Right atrium auricular region (tissue), 2 donors: Measurements from ENCODE around the gene TMEM135. TPM values are rescaled to one million over a fixed set of nuclear protein-coding genes. Genes with fewer than 3 reads are reported as not detected.

Source experiments
- DNase-seq: peaks from one replicate; pipeline ENCODE4 v3.0.0-alpha.2; 2019; ENCODE audit warnings: low spot score
- H3K27ac ChIP-seq, 2 donors: fragments of 200-600 bp; sonication (generic); 1 replicate in 1 of 2; 2 replicates in 1 of 2; pipeline ENCODE4 v1.5.1; 2016 to 2019
- H3K27me3 ChIP-seq, 2 donors: fragments of 200-600 bp; sonication (generic); one replicate each; pipeline versions ENCODE4 v1.5.1 to v1.6.0; 2017 to 2019
- H3K36me3 ChIP-seq: fragments of 200-600 bp; sonication (generic); one replicate; pipeline ENCODE4 v1.5.1; 2016
- H3K4me1 ChIP-seq, 2 donors: fragments of 200-600 bp; sonication (generic); one replicate each; pipeline versions ENCODE4 v1.5.1 to v1.6.0; 2017 to 2019
- H3K4me3 ChIP-seq, 2 donors: fragments of 200-600 bp; sonication (generic); 1 replicate in 1 of 2; 2 replicates in 1 of 2; pipeline ENCODE4 v1.5.1; 2017 to 2019; ENCODE audit warnings: mild to moderate bottlenecking in 1 of 2, moderate library complexity in 1 of 2
- H3K9me3 ChIP-seq, 2 donors: fragments of 200-600 bp; sonication (generic); one replicate each; pipeline ENCODE4 v1.5.1; 2019
- total RNA-seq, 2 donors: library from RNA; depleted of rRNA; stranded (reverse); fragments of >200 nt; gene quantifications; one replicate each; pipeline ENCODE4 v1.1.0, GENCODE V29; 2016
- TF ChIP-seq, protein P1 (sequence below), 2 donors: fragments of 200-600 bp; sonication (generic); IDR thresholded peaks; one replicate each; pipeline ENCODE4 v1.5.1; 2019; ENCODE audit warnings: antibody characterized with exemption in 2 of 2

TMEM135 gene
- total RNA-seq, 2 donors from 2014 or later, result 12.2 to 13.0 TPM

DNA sequence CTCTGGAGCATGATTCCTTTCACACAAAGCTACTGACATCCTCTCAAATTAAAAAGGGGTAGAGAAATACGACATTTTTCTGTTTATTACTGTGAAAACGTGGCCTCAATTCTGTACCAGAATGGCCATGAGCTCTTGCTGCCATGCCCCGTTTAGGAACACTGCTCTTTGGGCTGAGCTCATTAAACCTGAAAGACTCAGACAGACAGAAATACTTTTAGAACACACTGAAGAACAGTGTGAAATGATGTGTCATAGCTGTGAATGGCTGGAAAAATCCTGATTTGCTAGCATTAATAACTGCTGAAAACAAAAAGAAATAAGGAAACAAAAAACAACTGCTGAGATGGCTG, 32.2 kb upstream of the TMEM135 start:
- no peaks in the 10 kb centered on the region for H3K9me3 ChIP-seq
- TF ChIP-seq, protein P1, sequence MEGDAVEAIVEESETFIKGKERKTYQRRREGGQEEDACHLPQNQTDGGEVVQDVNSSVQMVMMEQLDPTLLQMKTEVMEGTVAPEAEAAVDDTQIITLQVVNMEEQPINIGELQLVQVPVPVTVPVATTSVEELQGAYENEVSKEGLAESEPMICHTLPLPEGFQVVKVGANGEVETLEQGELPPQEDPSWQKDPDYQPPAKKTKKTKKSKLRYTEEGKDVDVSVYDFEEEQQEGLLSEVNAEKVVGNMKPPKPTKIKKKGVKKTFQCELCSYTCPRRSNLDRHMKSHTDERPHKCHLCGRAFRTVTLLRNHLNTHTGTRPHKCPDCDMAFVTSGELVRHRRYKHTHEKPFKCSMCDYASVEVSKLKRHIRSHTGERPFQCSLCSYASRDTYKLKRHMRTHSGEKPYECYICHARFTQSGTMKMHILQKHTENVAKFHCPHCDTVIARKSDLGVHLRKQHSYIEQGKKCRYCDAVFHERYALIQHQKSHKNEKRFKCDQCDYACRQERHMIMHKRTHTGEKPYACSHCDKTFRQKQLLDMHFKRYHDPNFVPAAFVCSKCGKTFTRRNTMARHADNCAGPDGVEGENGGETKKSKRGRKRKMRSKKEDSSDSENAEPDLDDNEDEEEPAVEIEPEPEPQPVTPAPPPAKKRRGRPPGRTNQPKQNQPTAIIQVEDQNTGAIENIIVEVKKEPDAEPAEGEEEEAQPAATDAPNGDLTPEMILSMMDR (IDR thresholded peaks at IDR 0.05), result no peak
- no peak for DNase-seq

DNA sequence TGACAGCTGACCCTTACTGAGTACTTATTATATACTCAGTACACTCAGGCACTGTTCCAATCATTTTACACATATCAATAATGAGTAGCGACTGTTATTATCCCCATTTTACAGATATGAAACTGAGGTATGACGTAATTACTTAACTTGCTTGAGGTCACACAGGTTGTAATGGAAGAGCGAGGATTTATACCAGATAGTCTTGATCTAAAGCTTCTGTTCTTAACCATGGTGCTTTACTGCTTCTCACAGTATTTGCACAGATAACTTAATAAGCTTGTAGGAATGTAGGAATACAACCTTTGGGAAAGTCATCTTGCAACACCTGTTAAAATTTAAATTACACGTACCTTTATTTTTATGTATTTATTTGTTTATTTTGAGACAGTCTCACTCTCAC, 31.7 kb upstream of the TMEM135 start:
- Histone ChIP-seq H3K4me1 (no peaks in the 10 kb centered on the region), H3K27ac (no peak overlapping the region), H3K9me3 (no peaks in the 10 kb centered on the region), H3K27me3 (no peaks in the 10 kb centered on the region), H3K4me3 (no peak overlapping the region), H3K36me3 (no peaks in the 10 kb centered on the region)
- no peak for DNase-seq
- TF ChIP-seq, protein P1 (IDR thresholded peaks at IDR 0.05), result no peak

More for the DNA sequence above, 32.2 kb upstream of the TMEM135 start:
- Histone ChIP-seq H3K4me3 (no peak overlapping the region), H3K4me1 (peaks cover 0 to under 1% of the 10 kb centered on the region in 2 donors), H3K27me3 (no peaks in the 10 kb centered on the region), H3K27ac (no peak overlapping the region), H3K36me3 (no peaks in the 10 kb centered on the region)

DNA sequence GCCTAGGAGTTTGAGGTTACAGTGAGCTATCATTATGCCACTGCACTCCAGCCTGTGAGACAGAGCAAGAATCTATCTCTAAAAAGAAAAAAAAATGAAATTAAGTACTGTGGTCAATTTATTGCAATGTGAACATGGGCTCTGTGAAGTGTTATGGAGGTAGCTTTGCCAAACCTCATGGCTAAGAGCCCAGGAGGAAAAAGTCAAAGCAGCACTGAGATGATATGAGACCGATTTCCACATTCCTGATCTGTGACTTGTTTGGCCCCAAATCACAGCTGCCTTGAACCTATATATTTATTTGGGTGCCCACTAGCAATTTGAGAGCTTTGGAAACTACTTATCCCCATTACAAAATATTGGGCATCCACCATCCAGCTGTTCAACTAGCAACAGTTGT, 29.8 kb upstream of the TMEM135 start:
- DNase-seq, result no peak
- Histone ChIP-seq H3K27me3 (no peaks in the 10 kb centered on the region), H3K27ac (no peak overlapping the region), H3K36me3 (no peaks in the 10 kb centered on the region), H3K4me1 (no peaks in the 10 kb centered on the region), H3K4me3 (no peak overlapping the region), H3K9me3 (no peaks in the 10 kb centered on the region)
- TF ChIP-seq, protein P1 (IDR thresholded peaks at IDR 0.05), result no peak

DNA sequence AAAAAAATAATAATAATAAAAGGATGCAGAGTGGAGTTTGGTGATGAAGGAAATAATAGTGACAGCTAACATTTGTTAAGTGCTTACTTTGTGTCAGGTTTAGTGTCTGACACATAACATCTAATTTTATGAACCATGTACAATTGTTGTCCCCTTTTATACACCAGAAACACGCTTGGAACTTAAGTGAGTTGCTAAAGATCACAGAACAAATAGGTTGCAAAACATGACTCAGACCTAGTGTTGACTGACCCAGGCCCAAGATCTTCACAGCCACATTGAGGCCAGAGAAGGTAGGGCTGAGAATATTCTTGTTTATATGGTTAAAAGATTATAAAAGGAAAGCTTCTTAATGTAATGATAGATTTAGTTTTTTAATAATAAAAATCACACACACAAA, 25.6 kb upstream of the TMEM135 start:
- Histone ChIP-seq H3K27ac (no peak overlapping the region), H3K9me3 (no peaks in the 10 kb centered on the region), H3K4me3 (no peak overlapping the region), H3K4me1 (no peaks in the 10 kb centered on the region), H3K27me3 (no peaks in the 10 kb centered on the region), H3K36me3 (no peaks in the 10 kb centered on the region)
- DNase-seq, result no peak
- TF ChIP-seq, protein P1 (IDR thresholded peaks at IDR 0.05), result no peak

DNA sequence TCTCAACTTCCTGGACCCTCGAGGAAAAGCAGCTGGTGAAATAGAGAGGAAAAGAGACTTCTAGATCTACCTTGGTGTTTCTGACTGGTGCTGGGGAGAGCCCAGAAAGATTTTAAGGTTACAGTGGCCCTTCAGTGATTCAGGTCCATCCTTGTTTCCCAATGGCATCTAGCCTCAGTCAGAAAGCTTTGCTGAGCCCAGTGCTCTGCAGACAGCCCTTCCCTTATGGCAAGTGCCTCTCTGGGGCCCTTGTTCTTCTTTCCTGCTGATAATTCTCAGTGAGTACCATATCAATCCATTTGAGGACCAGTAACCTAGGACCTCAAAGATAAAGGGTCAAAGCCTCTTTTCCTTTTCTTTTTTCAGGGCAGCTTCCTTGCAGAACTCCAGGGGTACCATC, 25.1 kb upstream of the TMEM135 start:
- H3K36me3 ChIP-seq, result no peaks in the 10 kb centered on the region
- DNase-seq, result no peak
- no peaks in the 10 kb centered on the region for H3K4me1 ChIP-seq
- H3K27me3 ChIP-seq, result no peaks in the 10 kb centered on the region
- TF ChIP-seq, protein P1 (IDR thresholded peaks at IDR 0.05), result no peak
- no peak overlapping the region for H3K4me3 ChIP-seq
- no peaks in the 10 kb centered on the region for H3K9me3 ChIP-seq
- H3K27ac ChIP-seq, result no peak overlapping the region
